Stimulated activated CD4-positive, alpha-beta T cell treated with anti-CD3 and anti-CD28 coated beads, TNF-alpha, amount 100 ng/mL, for 24 hours (primary cell): Measurements from ENCODE around the gene P4HA2.

Experiments used
- DNase-seq, 3 experiments: peaks; one replicate each; pipeline ENCODE4 v3.0.0-alpha.2; 2020; ENCODE audit warnings: low read depth in 3 of 3

P4HA2 gene

DNA sequence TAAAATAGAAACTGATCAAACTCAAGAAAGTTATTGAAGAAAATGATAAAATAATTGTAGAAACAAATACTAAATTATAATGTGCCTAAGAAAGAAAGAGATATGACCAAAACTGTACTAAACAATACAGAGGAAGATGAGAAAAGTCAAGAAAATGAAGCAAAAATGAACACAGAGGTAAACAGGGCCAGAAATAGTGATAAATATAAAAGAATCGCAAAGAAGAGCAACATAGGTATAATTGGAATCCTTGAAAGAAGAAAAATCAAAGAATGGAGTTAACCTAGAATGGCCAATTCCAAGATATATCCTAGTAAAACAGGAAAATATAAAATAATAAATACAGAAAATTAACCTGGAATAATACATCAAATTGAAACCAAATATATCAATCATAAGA is 84.5 kb downstream of the P4HA2 start:
- DNase-seq, result no peak

GRCh38 chr5:132142459-132142858 is 85.2 kb downstream of the P4HA2 start:
- no peak for DNase-seq
